Measurements from ENCODE around the gene PLA2G6. TPM values are rescaled to one million over a fixed set of nuclear protein-coding genes. Genes with fewer than 3 reads are reported as not detected.

Gene PLA2G6
- total RNA-seq, 1 donor from 2014 or later, result 12.8 TPM

DNA sequence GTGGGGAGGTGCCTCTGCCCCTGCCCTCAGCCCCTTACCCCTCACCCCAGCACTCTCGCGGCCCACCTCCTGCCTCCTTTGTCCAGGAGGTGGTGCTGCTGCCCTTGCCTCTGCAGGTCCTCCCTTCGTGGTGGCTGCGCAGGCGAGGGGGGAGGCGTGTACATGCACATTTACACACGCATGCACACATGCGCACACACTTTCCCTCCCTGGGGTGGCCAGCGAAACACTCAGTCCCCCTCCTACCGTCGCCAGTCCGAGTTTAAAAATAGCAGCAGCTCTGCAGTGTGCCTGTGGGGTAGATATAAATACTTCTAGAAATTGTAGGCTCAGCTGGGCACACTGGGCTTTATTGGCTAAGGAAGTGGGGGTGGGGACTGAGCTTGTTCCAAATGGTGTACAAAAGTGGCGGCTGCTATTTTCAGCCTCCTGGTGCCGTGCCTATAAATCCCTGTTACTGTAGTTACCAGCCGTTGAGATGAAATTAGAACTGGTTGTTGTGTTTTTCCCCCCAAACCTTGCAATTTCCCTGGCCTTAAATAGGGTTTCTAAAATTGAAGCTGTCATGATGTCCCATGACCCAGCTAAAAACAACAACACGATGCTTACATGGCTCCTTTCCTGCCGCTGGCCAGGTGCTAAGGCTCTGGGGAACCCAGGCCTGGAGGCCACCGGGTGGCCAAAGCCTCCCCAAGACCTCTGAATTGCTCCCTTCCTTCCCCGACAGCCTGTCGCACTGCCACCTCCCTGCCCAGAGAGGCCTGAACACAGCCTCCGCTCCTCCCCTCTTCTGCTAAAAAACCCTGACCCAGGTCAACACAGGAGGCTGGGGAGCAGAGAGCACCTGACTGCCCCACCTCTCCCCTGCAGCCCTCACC lies 112.0 kb downstream of the PLA2G6 start:
- no peak for ATAC-seq

DNA sequence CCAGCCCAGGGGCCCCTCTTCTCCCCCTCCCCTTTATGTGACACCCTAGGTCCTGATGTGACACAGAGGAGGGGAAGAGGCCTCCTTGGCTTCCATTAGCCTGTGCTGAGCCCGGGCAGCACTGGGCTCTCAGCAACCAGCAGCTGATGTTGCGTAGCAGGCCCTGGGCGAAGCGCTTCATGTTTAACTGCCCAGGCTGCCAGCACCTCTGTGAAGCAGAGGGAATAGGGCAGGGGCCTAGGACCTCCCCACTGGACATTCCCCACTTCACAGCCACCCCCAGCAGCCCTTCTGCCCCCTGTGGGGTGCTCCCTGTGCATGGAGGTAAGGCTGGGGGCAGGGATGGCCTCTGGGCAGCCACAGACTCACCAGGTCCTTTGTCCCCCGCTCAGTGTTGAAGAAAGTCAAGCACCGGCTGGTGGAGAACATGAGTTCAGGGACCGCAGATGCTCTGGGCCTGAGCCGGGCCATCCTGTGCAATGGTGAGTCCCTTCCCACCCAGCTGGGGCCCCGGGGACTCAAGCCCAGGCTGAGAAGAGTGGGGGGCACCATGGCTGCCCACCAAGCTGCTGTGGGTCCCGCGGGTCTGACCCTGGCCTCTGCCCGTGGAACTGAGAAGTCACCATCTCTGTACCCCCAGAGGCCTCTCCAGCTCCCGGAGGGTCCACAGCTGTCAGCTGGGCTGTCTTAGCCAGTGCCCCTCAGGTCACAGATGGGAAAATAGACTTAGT lies 112.8 kb downstream of the PLA2G6 start:
- no peak for ATAC-seq

DNA sequence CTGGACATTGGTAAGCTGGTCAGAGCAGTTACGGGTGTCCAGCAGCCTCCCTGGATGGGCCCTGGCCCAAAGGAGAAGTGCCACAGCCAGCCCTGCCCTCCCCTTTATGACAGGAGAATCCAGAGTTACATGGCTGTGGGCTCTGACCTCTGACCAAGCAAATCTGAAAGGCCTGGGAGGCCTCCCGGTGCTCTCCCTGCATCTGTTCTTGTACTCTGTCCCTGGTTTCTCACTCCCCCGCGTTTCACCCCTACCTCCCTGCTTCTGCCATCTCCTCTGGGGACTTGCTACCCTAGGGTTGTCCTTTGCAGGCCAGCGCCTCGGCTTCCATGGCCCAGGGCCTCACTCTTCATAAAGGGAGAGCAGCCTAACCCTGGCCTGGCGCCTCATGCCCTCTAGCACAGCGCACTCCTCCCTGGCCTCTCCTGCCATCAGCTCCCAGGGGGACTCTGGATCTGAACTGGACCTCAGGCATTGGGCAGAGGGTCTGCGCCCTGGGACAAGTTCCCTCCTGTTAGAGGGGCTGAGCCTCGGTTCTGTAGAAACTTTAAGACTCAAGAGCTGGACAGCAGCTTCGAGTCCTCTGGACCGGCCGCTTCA lies 113.8 kb downstream of the PLA2G6 start:
- ATAC-seq, result no peak

DNA sequence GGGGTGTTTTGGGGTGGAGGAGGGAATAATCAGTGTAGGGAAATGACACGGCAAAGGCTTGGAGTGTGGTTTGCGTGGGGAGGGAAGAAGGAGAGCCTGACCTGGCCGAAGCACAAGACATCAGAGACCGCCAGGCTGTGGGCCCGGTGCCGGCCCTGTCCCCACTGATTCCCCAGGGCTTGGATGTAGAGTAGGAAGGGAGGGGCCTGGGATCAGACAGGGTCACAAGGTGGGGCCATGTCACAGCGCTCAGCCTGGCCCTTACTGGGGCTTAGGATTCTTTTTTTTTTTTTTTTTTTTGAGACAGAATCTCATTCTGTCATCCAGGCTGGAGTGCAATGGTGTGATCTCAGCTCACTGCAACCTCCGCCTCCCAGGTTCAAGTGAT lies 114.6 kb downstream of the PLA2G6 start:
- ATAC-seq, result no peak

DNA sequence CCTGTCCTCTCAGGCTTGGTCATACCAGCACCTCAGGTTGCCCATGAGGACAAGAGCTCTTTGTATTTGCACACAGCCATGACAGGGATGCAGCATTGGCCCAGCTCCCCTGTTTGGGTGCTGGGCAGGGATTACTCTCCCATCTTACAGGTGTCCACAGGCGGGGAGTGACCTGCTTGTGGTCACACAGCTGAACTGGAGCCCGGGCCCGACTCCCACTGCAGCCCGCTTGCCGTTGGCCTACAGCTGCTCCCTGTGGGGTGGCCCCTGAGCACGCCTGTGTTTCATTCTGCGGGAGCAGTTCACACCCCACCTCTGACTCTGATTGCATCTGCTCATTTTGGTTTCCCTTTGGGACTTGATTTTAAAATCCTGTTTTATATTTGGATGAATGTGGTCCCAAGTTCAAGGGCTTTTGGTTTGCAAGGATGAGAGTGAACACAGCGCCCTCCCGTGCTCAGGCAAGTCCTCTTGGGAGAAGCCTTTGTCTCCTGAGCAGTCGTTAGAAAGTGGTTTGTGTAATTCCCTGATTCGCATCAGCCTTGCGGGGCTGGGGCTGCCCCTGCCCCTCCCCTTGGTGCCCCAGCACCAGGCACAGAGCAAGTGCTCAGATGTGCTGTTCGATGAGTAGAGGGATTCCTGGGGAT lies 115.1 kb downstream of the PLA2G6 start:
- no peak for ATAC-seq

DNA sequence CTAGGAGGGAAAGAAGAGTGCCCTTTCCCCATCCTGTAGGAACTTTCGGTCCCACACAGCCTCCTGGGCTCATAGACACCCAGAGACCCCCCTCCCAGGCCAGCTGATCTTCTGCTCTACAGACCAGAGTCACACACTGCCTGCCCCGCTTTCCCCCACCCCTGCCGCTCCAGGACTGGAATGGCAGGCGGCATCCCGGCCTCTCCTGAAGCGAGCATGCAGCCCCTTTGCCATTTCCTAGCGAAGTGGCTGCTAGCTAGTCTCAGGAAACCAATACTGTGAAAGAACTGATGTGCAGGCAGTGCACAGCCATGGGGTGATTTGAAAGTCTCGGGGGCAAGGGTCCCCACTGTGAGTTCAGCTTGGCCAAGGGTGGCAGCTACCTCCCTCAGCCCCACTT lies 116.1 kb downstream of the PLA2G6 start:
- no peak for ATAC-seq

DNA sequence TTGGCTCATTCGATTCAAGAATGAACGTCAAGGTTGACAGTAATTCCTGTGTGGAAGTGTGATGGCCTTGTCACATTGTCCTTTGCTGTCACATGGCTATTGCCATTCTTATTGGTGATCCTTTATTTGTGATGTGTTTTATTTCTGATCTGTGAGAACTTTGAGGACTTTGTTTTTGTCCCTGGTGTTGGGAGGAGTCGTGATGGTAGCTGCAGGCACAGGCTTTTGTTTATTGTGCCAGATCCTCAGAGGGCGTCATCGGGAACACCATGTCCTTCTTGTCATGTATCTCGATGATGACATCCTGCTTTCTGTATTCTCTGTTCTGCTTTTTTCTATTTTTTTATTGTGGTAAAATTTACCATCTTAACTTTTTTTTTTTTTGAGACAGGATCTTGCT lies 118.8 kb downstream of the PLA2G6 start:
- no peak for ATAC-seq

Other genes starting within 250 kb of the PLA2G6 start
- not detected for gene C22orf23, start 228.2 kb downstream of the PLA2G6 start, total RNA-seq
- 67.8 TPM for gene POLR2F, start 228.1 kb downstream of the PLA2G6 start, total RNA-seq
- 0.44 TPM for gene SOX10, start 197.3 kb downstream of the PLA2G6 start, total RNA-seq
- gene PICK1, start 124.4 kb downstream of the PLA2G6 start, total RNA-seq, result 22.6 TPM
- gene SLC16A8, start 97.6 kb downstream of the PLA2G6 start, total RNA-seq, result 0.24 TPM
- gene BAIAP2L2, start 71.1 kb downstream of the PLA2G6 start, total RNA-seq, result 4.5 TPM
- 35.6 TPM for gene MAFF, start 20.2 kb upstream of the PLA2G6 start, total RNA-seq
- gene TMEM184B, start 91.2 kb upstream of the PLA2G6 start, total RNA-seq, result 22.6 TPM
- 71.0 TPM for gene CSNK1E, start 135.6 kb upstream of the PLA2G6 start, total RNA-seq

All from esophagus mucosa (tissue), 1 donor.